ENCODE data around the gene DST. TPM values are rescaled to one million over a fixed set of nuclear protein-coding genes. Genes with fewer than 3 reads are reported as not detected.

DST gene
- 666 and 818 TPM in 2 replicates for total RNA-seq

GRCh38 chr6:56642366-56643261, at the start of gene DST:
DST (minus strand) TSS chr6:56642889.

Data from articular chondrocyte of knee joint (primary cell).